ENCODE data around the gene CAMK1D. TPM values are rescaled to one million over a fixed set of nuclear protein-coding genes. Genes with fewer than 3 reads are reported as not detected.

CAMK1D gene
- total RNA-seq, 4 donors from 2014 or later: 8.8 to 17.8 (median 13.9) TPM

- TF ChIP-seq CTCF (IDR thresholded peaks at IDR 0.05; ENCODE audit: low read depth): no peak
Observed at GRCh38 chr10:12615296-12616220, 266.2 kb downstream of the CAMK1D start.

- TF ChIP-seq CTCF (IDR thresholded peaks at IDR 0.05; ENCODE audit: low read depth): no peak
Observed at GRCh38 chr10:12617191-12618175, 268.1 kb downstream of the CAMK1D start.

GRCh38 chr10:12622016-12622415 lies 272.7 kb downstream of the CAMK1D start:
- no peak for TF ChIP-seq CTCF (IDR thresholded peaks at IDR 0.05; ENCODE audit: low read depth)

- TF ChIP-seq CTCF (IDR thresholded peaks at IDR 0.05; ENCODE audit: low read depth): no peak
Observed at GRCh38 chr10:12622691-12623090, 273.3 kb downstream of the CAMK1D start.

GRCh38 chr10:12625393-12626023 lies 276.2 kb downstream of the CAMK1D start:
- TF ChIP-seq CTCF (IDR thresholded peaks at IDR 0.05; ENCODE audit: low read depth): no peak

GRCh38 chr10:12628153-12628552 lies 278.8 kb downstream of the CAMK1D start:
- TF ChIP-seq CTCF (IDR thresholded peaks at IDR 0.05; ENCODE audit: low read depth): no peak
